GM12892 (cell line): ENCODE results near the gene NSG2.

ENCODE experiments used
- DNase-seq: peaks from one replicate; pipeline ENCODE4 v3.0.0; 2011; ENCODE audit not compliant: insufficient read length
- FAIRE-seq: peaks from 2 replicates; lab custom pipeline; 2011; peaks lifted over from hg19 to GRCh38; lab: Jason Lieb, UNC
- POLR2A ChIP-seq: IDR thresholded peaks from 2 replicates; pipeline ENCODE4 v1.6.1; 2011; ENCODE audit warnings: low read depth, low read length, control low read depth
- POLR2AphosphoS5 ChIP-seq: IDR thresholded peaks from 2 replicates; pipeline ENCODE4 v1.6.1; 2011; ENCODE audit warnings: low read depth, low read length, control low read depth
- TAF1 ChIP-seq: IDR thresholded peaks from 2 replicates; pipeline ENCODE4 v1.6.1; 2011; ENCODE audit warnings: low read depth, mild to moderate bottlenecking, control low read depth, low read length, borderline replicate concordance

The NSG2 gene

DNA sequence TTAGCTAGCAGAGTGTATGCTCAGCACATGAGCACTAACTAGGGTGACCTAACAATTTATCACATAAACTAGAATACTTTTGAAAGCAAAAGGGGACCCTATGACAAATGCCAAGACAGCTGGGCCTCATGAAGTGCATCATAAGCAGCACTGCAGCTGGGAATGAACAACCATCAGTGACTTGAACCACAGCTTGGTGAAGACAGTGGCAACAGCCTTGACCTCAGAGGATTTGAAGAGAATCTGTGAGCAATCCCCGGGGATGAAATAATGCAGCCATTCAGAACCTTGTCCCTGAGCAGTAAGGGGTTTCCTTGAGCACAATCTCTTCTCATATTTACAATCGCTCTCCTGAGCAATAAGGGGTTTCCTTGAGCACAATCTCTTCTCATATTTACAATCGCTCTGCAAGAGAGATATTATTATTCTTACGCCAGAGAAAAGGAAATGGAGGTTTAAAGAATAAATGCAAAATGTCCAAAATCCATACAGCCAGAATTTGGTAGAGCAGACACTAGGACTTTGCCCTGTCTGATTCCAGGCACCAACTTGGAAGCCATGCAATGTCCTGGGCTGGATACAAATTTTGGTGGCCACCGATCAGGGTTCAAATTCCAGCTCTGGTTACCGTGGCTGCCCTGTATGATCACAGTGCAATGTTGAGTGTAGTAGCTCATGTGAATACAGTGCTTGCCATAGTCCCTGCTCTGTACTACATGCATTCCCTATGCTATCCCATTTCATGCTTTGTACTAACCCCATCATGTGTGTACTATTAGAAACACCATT is 846 bp upstream of the NSG2 start:
- TF ChIP-seq TAF1: no peak
- no peak for TF ChIP-seq POLR2AphosphoS5
- TF ChIP-seq POLR2A: no peak
- no peak for FAIRE-seq
- no peak for DNase-seq

DNA sequence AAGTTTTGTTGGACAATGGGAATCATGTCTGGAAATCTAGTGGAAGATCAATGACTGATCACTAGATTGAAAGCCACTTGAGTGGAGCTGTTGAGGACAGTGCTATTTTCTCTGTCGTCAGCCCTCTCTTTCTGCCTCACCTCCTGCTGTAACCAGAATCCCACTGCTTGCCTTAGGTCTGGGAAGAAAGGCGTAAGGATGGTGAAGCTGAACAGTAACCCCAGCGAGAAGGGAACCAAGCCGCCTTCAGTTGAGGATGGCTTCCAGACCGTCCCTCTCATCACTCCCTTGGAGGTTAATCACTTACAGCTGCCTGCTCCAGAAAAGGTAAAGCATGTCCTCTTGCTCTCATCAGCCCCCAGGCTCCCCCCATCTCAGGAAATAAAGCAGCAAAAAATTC is 1.1 kb downstream of the NSG2 start:
- no peak for TF ChIP-seq TAF1
- TF ChIP-seq POLR2A: no peak
- TF ChIP-seq POLR2AphosphoS5: no peak
- FAIRE-seq (no peak), DNase-seq (no peak)

DNA sequence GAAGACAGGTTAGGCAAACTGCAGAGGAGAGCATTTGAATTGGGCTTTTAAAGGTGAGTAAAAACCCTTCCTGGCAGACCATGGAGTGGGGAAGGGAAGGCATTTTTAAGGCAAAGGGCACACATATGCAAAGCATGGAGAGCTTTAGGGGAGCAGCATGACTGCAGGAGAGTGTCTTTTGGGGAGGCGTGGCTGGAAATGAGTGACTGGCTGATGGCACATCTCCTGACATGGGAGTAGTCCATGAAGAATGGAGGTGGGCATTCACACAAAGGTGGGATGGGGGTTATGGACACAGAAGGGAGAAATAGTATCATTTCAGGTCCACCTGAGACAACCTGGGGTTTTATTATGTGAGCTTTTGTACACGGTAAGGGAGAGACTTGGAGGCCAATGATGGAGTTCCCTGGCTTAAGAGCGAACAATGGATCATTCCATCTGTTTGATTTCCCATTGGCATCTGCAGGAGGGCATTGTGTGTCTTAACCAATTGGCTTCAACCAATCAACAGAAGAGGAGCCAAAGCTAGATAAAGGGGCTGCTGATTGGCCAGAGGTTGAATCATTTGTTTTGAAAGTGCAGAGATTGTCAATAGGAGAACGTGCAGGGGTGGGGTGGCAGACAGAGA is 2.1 kb downstream of the NSG2 start:
- FAIRE-seq: no peak

DNA sequence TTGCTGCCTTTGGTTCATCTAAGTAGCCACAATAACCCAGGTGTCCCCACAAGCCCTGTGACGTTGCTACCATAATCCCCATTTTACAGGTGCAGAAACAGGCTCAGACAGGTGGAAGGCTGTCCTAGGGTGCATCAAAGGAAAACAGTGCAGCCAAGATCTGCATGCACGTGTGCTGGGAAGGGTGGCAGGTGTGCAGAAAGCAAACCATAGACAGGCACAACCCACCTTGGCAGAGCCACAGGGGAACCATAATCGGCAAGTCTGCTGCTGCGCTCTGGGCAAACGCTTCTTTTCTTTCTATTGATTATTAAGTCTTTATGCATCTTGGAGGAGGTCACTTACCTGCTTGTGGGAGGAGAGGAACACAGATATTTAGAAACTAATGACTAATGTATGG is 7.1 kb downstream of the NSG2 start:
- no peak for FAIRE-seq
- TF ChIP-seq TAF1 (no peak), POLR2AphosphoS5 (no peak), POLR2A (no peak)
- DNase-seq: no peak

More for the DNA sequence above, 2.1 kb downstream of the NSG2 start:
- DNase-seq: no peak
- TF ChIP-seq POLR2AphosphoS5: no peak

DNA sequence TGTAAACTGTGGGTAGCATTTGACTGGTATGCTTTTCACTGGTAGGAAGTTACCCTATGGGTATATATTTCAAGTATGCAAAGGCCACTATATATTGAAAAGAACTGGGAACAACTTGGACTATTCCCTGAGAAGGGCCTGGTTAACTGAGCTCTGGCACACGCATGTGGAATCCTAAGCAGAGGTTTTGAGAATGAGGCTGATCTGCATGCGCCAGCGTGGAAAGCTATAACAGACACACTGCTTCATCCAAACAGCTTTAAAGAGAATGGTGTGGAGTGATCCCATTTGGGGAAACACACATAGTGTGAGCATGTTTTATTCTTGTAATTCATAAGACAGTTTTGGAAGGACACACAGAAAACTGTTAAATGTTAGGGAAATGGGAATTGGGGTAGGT is 8.4 kb downstream of the NSG2 start:
- no peak for DNase-seq
- FAIRE-seq: no peak

DNA sequence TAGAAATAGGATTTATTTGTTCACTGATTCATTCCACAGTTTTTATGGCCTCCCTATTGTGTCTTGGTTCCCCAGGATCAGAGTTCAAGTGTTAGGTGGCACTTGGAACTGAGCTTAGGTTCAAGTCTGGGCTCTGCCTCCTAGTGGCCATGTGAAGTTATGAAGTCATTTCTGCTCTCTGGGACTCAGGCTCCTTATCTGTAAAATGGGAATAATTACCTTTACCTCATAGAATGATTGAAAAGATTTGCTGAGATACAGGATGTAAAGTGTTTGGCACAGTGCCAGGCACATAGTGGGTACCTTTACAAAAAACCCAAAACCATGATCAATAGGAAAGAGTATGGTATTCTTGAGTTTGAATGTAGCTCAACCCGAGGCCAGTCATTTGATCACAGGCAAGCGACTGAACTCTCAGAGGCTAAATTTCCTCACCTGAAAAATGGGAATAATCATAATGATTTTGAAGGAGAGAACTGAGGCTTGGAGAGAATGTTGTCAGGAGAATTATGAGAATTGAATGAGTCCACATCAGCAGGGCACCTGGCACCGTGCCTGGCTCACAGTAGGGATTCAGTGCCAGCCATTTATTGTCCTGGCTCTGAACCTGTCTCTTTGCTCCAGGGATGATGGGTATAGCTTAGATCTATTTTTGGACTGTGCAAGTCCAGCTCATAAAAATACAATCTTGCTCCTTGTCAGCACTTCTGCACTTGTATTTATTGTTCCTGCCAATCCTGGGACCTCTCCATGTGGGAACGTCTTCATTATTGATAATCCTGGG is 10.8 kb downstream of the NSG2 start:
- DNase-seq: no peak
- no peak for TF ChIP-seq POLR2AphosphoS5
- no peak for TF ChIP-seq POLR2A
- no peak for TF ChIP-seq TAF1
- FAIRE-seq: peak; percentile 24

More for the DNA sequence above, 8.4 kb downstream of the NSG2 start:
- TF ChIP-seq TAF1: no peak
- TF ChIP-seq POLR2A: no peak
- TF ChIP-seq POLR2AphosphoS5: no peak

DNA sequence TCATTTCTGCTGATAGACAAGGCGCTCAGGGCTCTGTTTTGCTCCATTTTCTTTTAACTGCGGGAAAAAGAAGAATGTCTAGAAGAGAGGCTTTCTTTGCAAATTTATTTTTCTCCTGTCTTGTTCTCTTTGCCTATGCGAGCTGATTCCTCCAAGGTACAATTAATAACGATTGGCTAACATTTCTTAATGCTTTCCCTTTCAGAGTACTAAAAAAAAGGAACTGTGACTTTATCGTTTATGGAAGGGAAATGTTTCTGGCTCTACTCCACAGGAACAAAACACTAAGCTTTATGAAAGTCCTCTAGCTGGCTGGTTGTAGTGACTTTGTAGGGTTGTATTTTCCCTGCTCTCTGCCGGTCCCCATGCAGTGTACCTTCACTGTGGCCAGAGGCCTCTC is 11.7 kb downstream of the NSG2 start:
- TF ChIP-seq POLR2AphosphoS5: no peak
- TF ChIP-seq POLR2A: no peak
- no peak for TF ChIP-seq TAF1
- FAIRE-seq: no peak
- no peak for DNase-seq

DNA sequence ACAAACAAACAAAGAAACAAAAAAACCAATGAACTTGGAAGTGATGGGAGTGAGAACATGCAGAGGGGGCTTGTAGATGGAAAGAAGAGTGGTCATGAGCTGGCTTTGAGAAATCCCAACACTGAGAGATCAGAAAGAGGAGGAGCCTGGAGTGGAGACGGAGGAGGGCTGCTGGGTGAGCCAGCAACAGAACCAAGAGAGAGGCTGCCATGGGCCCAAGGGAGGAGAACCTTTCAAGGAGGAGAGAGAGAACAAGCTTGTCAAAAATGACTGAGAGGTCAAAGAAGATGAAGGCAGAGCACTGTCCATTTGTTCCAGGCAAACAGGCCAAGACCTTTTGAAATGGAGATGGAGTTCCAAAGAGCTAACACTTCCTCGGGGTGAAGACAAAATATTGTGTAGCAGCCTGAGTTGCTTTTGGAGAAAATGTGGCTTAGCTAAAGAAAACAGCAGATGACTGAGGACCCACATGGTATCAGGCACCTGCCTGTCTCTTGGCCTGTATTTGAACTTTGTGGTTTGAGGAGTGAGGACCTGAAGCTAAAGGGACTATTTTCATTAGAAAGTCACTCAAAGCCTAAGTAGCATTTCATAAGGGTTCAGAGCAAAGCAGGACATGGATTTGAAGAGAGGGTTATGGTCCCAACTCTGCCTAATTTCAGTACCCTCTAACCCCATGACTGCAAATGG is 13.1 kb downstream of the NSG2 start:
- no peak for FAIRE-seq
- DNase-seq: no peak
- TF ChIP-seq TAF1 (no peak), POLR2AphosphoS5 (no peak), POLR2A (no peak)

DNA sequence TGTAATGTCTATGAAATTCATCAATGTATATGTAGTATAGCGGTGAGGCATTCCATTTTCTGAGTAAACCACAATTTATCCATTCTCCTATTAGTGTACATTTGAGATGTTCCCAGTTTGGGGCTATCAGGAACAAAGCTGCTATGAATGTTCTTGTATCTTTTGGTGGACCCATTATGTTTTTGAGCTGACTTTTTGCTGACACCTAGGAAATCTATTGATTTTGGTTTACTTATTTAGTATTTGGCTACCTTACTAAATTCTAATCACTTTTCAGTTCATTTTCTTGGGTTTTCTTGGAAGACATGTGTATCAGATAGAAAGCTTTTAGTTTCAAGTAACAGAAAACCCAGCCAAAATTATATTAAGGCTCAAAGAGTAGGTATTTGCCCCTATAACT is 13.7 kb downstream of the NSG2 start:
- TF ChIP-seq TAF1 (no peak), POLR2A (no peak), POLR2AphosphoS5 (no peak)
- no peak for FAIRE-seq
- DNase-seq: no peak

DNA sequence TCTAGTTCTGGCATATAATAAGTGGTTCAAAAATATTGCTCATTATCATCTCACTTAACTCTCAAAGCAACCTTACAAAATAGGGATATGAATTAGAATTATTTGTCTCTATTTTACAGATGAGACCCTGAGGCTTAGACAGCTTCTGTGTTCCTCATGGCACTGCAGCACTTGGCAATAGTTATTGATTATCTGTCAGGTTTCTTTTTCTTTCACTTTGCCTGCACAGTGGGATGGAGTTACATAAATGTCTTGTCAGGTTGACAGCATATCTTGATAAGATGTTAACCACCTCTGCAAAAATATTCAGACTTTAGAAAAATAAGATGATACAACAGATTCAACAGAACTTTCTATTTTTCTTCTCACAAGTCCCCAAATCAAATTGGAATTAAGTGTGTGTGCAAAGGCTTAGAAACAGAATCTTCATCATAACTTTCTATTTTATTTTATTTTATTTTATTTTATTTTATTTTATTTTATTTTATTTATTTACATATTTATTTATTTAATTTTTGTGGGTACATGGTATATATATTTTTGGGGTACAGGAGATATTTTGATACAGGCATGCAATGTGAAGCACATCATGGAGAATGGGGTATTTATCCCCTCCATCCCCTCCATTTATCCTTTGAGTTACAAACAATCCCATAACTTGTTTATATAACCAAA is 17.7 kb downstream of the NSG2 start:
- FAIRE-seq (no peak), DNase-seq (no peak)
- TF ChIP-seq TAF1 (no peak), POLR2A (no peak), POLR2AphosphoS5 (no peak)

DNA sequence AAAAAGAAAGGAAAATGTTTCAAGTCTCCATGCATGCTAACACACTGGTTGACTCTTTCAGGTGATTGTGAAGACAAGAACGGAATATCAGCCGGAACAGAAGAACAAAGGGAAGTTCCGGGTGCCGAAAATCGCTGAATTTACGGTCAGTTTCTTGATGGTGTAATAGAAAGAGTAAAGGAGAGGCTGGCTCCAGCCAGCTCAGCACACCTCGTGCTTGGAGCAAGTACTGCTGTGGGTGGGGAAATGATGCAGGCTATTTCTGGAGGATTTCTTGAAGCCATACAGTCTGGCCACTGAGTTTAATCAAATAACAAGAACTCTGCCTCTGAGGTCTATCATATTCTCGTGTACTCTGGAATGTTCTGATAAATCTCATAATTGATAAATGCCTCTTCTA is 18.7 kb downstream of the NSG2 start:
- FAIRE-seq: no peak
- TF ChIP-seq TAF1: no peak
- TF ChIP-seq POLR2A: no peak
- no peak for TF ChIP-seq POLR2AphosphoS5
- no peak for DNase-seq
